PC-9 (cell line): ENCODE measurements around the gene IL10.

ENCODE experiments used
- CTCF ChIP-seq: fragments of 200-600 bp; sonication (generic); conservative IDR thresholded peaks from 2 replicates; pipeline ENCODE4 v1.6.1; 2017; ENCODE audit warnings: mixed run types, antibody characterized with exemption, mild to moderate bottlenecking, moderate library complexity
- EZH2 ChIP-seq: fragments of 200-600 bp; sonication (generic); IDR thresholded peaks from 2 replicates; pipeline ENCODE4 v1.8.0; 2017; ENCODE audit warnings: antibody characterized with exemption, low read depth

- no peak for TF ChIP-seq CTCF
- TF ChIP-seq EZH2: no peak
Measured at GRCh38 chr1:206785182-206785765, 13.0 kb upstream of the IL10 start.
